Stimulated activated memory B cell treated with anti-CD40 and anti-IgM and Interleukin-4, amounts not matched to agents 10 μg/mL and 1 μg/mL and 100 μg/mL, for 72 hours (primary cell): ENCODE measurements around the gene HEXB.

Source experiments
- ATAC-seq: fragments of 150-1000 bp; cut with Tn5 transposase; 2 replicates; pipeline ENCODE4 v1.10.0; 2021
- H3K27ac Mint-ChIP-seq: one replicate; pipeline ENCODE4 v1.8.0; 2022; ENCODE audit warnings: mild to moderate bottlenecking, mixed read lengths
- H3K27me3 Mint-ChIP-seq: one replicate; pipeline ENCODE4 v1.8.0; 2022; ENCODE audit warnings: mixed read lengths
- H3K36me3 Mint-ChIP-seq: one replicate; pipeline ENCODE4 v1.8.0; 2022; ENCODE audit warnings: mixed read lengths
- H3K4me1 Mint-ChIP-seq: one replicate; pipeline ENCODE4 v1.8.0; 2022; ENCODE audit warnings: mixed read lengths
- H3K4me3 Mint-ChIP-seq: one replicate; pipeline ENCODE4 v1.8.0; 2022; ENCODE audit warnings: mild to moderate bottlenecking, moderate library complexity, mixed read lengths
- H3K9me3 Mint-ChIP-seq: one replicate; pipeline ENCODE4 v1.8.0; 2022; ENCODE audit warnings: mixed read lengths

Gene HEXB

GRCh38 chr5:74684900-74685851 is at the start of gene HEXB:
Gene HEXB (plus strand): TSS chr5:74685233. CDS start chr5:74685261, 28 bp downstream.
- Mint-ChIP-seq H3K4me3 (peak within 1 kb of the TSS; percentile 76), H3K9me3 (no peaks in the 10 kb centered on the region), H3K27ac (peak within 1 kb of the TSS; percentile 61), H3K4me1 (peaks cover 30% of the 10 kb centered on the region), H3K36me3 (peaks cover 4% of the 10 kb centered on the region), H3K27me3 (no peaks in the 10 kb centered on the region)
- peak; percentile 89 for ATAC-seq

DNA sequence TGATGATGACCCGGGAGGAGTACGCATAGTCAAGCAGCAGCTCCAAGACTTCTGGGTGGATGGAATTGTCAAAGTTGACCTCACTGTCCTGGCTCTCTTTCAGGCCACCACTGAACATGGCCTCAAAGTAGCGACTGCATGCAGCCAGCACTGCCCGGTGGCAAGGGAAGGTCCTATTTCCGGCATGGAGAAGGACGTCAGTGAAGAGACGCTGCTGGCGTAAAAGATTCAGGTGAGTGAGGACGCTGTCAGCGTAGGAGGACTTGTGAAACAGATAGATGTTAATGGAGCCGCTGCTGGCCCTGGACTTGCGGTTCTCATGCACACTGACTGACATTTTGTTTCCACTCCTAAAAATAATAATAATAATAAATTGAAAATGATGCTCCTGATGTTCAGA is 48.9 kb upstream of the HEXB start:
- peaks cover 44% of the 10 kb centered on the region for H3K4me1 Mint-ChIP-seq
- no peak for ATAC-seq
- peaks cover 6% of the 10 kb centered on the region for H3K36me3 Mint-ChIP-seq
- H3K4me3 Mint-ChIP-seq, result no peak overlapping the region
- H3K9me3 Mint-ChIP-seq, result no peaks in the 10 kb centered on the region
- H3K27me3 Mint-ChIP-seq, result no peaks in the 10 kb centered on the region
- no peak overlapping the region for H3K27ac Mint-ChIP-seq

DNA sequence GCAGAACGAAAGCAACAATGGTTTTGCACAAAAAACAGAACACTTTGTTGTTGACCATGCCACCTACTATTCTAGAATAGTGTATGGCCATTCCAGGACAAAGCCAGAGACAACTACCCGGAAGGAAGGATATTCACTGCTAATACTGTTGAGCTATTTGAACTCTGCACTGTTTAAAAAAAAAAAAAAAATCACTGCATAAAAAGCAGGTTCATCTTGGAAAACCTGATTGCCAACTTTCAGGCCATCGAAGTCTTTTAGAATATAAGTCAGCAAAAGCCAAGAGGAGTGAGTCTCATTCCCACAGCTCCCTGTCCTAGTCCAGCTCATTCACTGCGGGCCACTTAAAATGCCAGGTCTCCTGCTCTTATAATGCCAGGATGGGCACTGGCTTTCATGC is 48.5 kb upstream of the HEXB start:
- Mint-ChIP-seq H3K4me3 (no peak overlapping the region), H3K27me3 (no peaks in the 10 kb centered on the region), H3K4me1 (peaks cover 44% of the 10 kb centered on the region), H3K36me3 (peaks cover 6% of the 10 kb centered on the region), H3K9me3 (no peaks in the 10 kb centered on the region), H3K27ac (no peak overlapping the region)
- ATAC-seq, result no peak

DNA sequence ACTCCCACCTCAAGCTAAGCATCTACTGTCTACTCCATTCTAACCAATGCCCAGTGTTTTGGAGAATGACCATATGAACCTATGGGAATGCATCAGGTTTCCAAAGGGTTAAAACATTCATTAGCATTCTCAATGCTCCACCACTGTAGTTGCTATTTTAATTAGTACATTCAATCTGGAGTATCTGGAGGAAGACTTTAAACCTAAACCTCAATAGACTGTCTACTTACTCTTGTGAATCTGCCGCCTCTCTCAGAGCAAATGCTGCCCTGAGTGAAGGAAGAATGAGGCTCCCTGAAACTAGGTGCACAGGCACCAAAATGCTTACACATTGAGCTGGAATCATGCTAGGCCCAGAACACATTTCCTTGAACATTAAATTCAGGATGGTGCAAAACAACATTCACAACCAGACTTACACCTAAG is 46.5 kb upstream of the HEXB start:
- Mint-ChIP-seq H3K36me3 (peaks cover 6% of the 10 kb centered on the region), H3K4me1 (peaks cover 43% of the 10 kb centered on the region), H3K4me3 (peak overlapping the region; percentile 98), H3K27me3 (no peaks in the 10 kb centered on the region), H3K27ac (peak overlapping the region; percentile 86), H3K9me3 (no peaks in the 10 kb centered on the region)
- ATAC-seq, result no peak

GRCh38 chr5:74638970-74639806 is 45.8 kb upstream of the HEXB start:
- Mint-ChIP-seq H3K27me3 (no peaks in the 10 kb centered on the region), H3K9me3 (no peaks in the 10 kb centered on the region), H3K36me3 (peaks cover 6% of the 10 kb centered on the region), H3K4me1 (peaks cover 43% of the 10 kb centered on the region), H3K4me3 (peak overlapping the region; percentile 98), H3K27ac (peak overlapping the region; percentile 86)
- ATAC-seq, result peak; percentile 71

DNA sequence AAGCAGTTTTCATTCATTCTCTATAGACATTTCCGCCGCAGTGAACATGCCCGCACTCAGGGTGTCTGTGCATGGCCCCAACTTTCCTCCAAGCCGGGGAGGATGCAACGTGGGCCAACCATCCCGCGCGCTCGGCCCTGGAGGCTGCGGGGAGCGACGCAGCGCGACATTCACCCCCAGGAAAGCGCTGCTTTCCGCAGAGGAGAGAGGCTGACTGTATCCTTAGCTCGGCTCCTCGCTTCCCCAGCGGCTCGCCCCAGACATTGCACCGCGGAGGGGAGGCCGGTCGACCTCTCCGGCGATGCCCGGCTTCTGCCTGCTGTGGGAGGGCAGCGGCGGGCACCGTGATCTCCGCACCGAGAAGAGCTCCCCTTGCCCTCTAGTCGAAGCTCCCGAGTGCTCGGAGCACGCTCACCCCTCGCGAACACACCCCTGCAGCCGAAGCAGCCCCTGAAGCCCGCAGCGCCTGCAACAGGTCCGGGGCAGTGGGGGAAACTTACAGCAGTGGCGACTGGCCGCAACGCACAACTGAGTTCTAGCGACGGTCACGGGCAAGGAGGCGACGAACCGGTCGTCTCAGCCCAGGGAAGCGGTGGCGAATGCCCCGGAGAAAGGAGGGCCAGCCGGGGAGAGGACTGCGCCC is 45.1 kb upstream of the HEXB start:
- Mint-ChIP-seq H3K27me3 (no peaks in the 10 kb centered on the region), H3K4me3 (peak overlapping the region; percentile 98), H3K4me1 (peaks cover 43% of the 10 kb centered on the region), H3K27ac (peak overlapping the region; percentile 86), H3K36me3 (peaks cover 6% of the 10 kb centered on the region), H3K9me3 (no peaks in the 10 kb centered on the region)
- ATAC-seq, result peak; percentile 58

- ATAC-seq, result peak; percentile 90
- Mint-ChIP-seq H3K27ac (peak within 1 kb of the TSS; percentile 86), H3K4me3 (peak within 1 kb of the TSS; percentile 98), H3K27me3 (no peaks in the 10 kb centered on the region), H3K36me3 (peaks cover 5% of the 10 kb centered on the region), H3K4me1 (peaks cover 43% of the 10 kb centered on the region), H3K9me3 (no peaks in the 10 kb centered on the region)
These were observed 44.5 kb upstream of the HEXB start, which contains the start of gene ENC1 for GRCh38 chr5:74640450-74640953. Gene ENC1 (minus strand): TSS chr5:74640728. CDS start chr5:74636485, 4,243 bp downstream.

GRCh38 chr5:74640954-74641734 is 43.9 kb upstream of the HEXB start:
- Mint-ChIP-seq H3K9me3 (no peaks in the 10 kb centered on the region), H3K27me3 (no peaks in the 10 kb centered on the region), H3K36me3 (no peaks in the 10 kb centered on the region), H3K4me3 (peak overlapping the region; percentile 98), H3K4me1 (peaks cover 43% of the 10 kb centered on the region), H3K27ac (peak overlapping the region; percentile 86)
- ATAC-seq, result peak; percentile 44

DNA sequence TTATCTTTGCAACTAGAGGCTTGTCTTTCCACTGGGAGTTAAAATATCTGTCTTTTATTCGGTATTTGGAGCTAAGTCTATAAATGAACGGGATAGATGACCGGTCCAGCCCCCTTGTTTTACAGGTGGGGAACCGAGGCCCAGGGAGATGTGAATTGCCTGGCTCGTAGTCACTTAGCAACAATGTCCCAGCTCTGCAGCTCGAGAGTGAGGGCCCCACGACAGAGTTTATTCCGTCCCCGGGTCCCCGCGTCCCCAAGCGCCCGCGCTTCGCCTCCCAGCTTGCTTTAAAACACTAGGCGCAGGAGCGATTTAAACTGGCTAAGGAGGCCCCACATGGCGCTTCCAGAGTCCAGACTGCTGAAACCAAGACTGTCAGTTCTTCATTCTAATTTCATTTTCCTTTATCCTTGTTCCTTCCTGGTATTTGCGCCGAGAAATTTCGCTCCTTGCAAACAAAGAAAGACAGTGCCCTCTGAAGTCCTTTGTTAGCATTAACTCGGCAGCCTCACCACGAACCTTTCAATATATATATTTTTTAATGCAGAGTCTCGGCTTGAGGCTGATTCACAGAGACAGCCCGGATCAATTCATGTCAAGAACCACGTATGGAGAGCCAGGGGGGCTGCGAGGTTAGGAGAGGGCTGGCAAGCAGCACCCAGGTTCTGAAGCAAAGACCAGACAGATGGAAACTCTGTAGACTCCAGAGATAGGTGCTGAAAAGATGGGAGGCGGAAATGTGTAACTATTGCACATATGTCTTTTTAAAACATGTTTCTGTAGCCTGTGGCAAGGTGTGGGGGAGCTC is 43.1 kb upstream of the HEXB start:
- Mint-ChIP-seq H3K4me3 (peak overlapping the region; percentile 98), H3K4me1 (peaks cover 43% of the 10 kb centered on the region), H3K9me3 (no peaks in the 10 kb centered on the region), H3K27me3 (no peaks in the 10 kb centered on the region), H3K27ac (peak overlapping the region; percentile 86), H3K36me3 (no peaks in the 10 kb centered on the region)
- ATAC-seq, result no peak

DNA sequence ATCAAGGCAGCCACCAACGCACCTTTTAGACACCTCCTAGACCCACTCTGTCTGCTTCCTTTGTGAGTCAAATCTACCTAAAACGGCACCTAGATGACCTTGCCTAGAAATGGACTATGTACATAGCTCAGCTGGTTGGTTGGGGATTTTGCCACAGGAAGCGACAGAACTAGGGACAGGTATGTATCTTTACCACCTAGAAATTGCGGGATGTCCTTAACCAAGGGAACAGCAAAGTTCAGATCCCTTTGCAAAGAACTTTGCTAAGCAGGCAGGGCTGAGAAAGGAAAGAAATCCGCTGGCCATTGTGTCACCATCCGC is 42.5 kb upstream of the HEXB start:
- H3K4me3 Mint-ChIP-seq, result no peak overlapping the region
- H3K4me1 Mint-ChIP-seq, result peaks cover 43% of the 10 kb centered on the region
- no peaks in the 10 kb centered on the region for H3K9me3 Mint-ChIP-seq
- no peaks in the 10 kb centered on the region for H3K36me3 Mint-ChIP-seq
- no peaks in the 10 kb centered on the region for H3K27me3 Mint-ChIP-seq
- peak overlapping the region; percentile 86 for H3K27ac Mint-ChIP-seq
- no peak for ATAC-seq

DNA sequence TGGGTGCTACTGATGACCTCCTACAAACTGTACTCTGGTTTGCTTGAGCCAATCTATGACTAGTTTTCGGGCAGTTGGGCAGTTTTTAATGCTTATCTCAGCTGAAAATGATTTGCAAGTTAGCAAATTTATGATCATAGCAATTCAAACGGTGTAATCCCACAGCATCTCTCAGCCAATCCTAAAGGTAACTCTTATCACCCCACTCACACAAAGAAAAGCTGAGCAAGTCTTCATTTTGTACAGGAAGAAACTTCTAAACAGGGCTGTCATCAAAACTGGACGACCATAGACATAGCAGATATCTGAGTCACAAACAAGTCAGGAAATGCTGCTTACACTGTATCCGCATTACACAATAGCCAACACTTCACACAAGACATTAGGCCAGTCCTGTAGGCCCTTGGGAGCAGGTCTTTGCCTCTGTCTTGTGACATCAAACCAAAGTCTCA is 41.9 kb upstream of the HEXB start:
- Mint-ChIP-seq H3K27me3 (no peaks in the 10 kb centered on the region), H3K4me1 (peaks cover 43% of the 10 kb centered on the region), H3K27ac (no peak overlapping the region), H3K4me3 (no peak overlapping the region), H3K9me3 (no peaks in the 10 kb centered on the region), H3K36me3 (no peaks in the 10 kb centered on the region)
- no peak for ATAC-seq

GRCh38 chr5:74647096-74647495 is 37.9 kb upstream of the HEXB start:
- H3K4me1 Mint-ChIP-seq, result peaks cover 4% of the 10 kb centered on the region
- peaks cover 9% of the 10 kb centered on the region for H3K27me3 Mint-ChIP-seq
- H3K9me3 Mint-ChIP-seq, result no peaks in the 10 kb centered on the region
- H3K27ac Mint-ChIP-seq, result no peak overlapping the region
- H3K4me3 Mint-ChIP-seq, result no peak overlapping the region
- ATAC-seq, result no peak
- H3K36me3 Mint-ChIP-seq, result no peaks in the 10 kb centered on the region

DNA sequence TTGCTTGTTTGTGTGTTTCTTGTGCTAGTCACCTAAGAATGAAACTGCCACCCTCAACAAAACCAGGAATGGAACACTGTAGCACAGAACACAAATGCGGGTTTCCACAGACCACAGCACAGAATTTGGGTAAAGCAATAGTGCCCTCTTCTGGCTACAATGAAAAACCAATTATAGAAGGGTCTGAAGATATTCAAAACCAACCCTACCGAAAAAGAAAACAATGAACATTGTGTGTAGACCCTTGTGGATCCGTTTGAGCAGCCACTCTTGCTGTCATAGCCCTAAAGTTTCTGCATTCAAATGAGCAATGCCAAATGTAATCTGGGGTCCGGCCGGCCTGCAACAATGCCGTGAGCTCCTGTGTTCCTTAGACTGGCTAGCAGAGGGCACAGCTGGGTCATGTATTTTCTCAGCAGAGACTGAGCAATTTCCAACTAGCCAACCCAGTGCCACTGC is 36.2 kb upstream of the HEXB start:
- Mint-ChIP-seq H3K27me3 (peaks cover 9% of the 10 kb centered on the region), H3K4me3 (no peak overlapping the region), H3K4me1 (no peaks in the 10 kb centered on the region), H3K36me3 (no peaks in the 10 kb centered on the region), H3K27ac (no peak overlapping the region), H3K9me3 (no peaks in the 10 kb centered on the region)
- peak; percentile 82 for ATAC-seq
